ENCODE measurements around the gene PSME1. TPM values are rescaled to one million over a fixed set of nuclear protein-coding genes. Genes with fewer than 3 reads are reported as not detected.

Gene PSME1
- polyA plus RNA-seq, 4 donors, result 307 to 576 (median 467) TPM

- 62 to 77% (median 77%) methylated on average over 2 of the region's 2 CpGs for WGBS, 3 donors
- FAIRE-seq (no peak), DNase-seq (no peak)
- peak overlapping the region; percentile 89 to 95 (median 89) for H3K27ac ChIP-seq (ENCODE audit: low read depth in 1 of 3, low read length in 2 of 3)
- peaks cover 5 to 24% (median 5%) of the 10 kb centered on the region in 3 donors for H3K36me3 ChIP-seq (ENCODE audit: control insufficient read depth in 3 of 3, insufficient read depth in 2 of 3, low read depth in 1 of 3, low read length in 3 of 3)
- H3K27me3 ChIP-seq (ENCODE audit: control insufficient read depth in 3 of 3, insufficient read depth in 3 of 3, low read length in 3 of 3), result no peaks in the 10 kb centered on the region
- H3K4me1 ChIP-seq (ENCODE audit: control insufficient read depth in 3 of 3, insufficient read depth in 2 of 3, low read depth in 1 of 3, low read length in 2 of 3), result peaks cover 8 to 46% (median 16%) of the 10 kb centered on the region in 3 donors
- peak overlapping the region in 2 of 3 donors; percentile 73 to 94 for H3K4me3 ChIP-seq (ENCODE audit: low read depth in 1 of 3, low read length in 3 of 3)
- H3K9me3 ChIP-seq (ENCODE audit: control insufficient read depth in 2 of 2, insufficient read depth in 1 of 2, low read depth in 1 of 2, low read length in 1 of 2), result no peaks in the 10 kb centered on the region
These were observed 9.2 kb downstream of the PSME1 start for GRCh38 chr14:24145219-24145618.

GRCh38 chr14:24145690-24146452 lies 9.9 kb downstream of the PSME1 start:
- 1 to 9% (median 4%) methylated on average over 9 of the region's 9 CpGs for WGBS, 3 donors
- H3K36me3 ChIP-seq (ENCODE audit: control insufficient read depth in 3 of 3, insufficient read depth in 2 of 3, low read depth in 1 of 3, low read length in 3 of 3), result peaks cover 5 to 31% (median 5%) of the 10 kb centered on the region in 3 donors
- peak overlapping the region; percentile 89 to 95 (median 89) for H3K27ac ChIP-seq (ENCODE audit: low read depth in 1 of 3, low read length in 2 of 3)
- no peaks in the 10 kb centered on the region for H3K9me3 ChIP-seq (ENCODE audit: control insufficient read depth in 2 of 2, insufficient read depth in 1 of 2, low read depth in 1 of 2, low read length in 1 of 2)
- DNase-seq, result peak in 1 of 2 donors; percentile 77
- H3K4me1 ChIP-seq (ENCODE audit: control insufficient read depth in 3 of 3, insufficient read depth in 2 of 3, low read depth in 1 of 3, low read length in 2 of 3), result peaks cover 8 to 46% (median 16%) of the 10 kb centered on the region in 3 donors
- no peaks in the 10 kb centered on the region for H3K27me3 ChIP-seq (ENCODE audit: control insufficient read depth in 3 of 3, insufficient read depth in 3 of 3, low read length in 3 of 3)
- no peak for FAIRE-seq
- peak overlapping the region; percentile 42 to 94 (median 73) for H3K4me3 ChIP-seq (ENCODE audit: low read depth in 1 of 3, low read length in 3 of 3)

DNA sequence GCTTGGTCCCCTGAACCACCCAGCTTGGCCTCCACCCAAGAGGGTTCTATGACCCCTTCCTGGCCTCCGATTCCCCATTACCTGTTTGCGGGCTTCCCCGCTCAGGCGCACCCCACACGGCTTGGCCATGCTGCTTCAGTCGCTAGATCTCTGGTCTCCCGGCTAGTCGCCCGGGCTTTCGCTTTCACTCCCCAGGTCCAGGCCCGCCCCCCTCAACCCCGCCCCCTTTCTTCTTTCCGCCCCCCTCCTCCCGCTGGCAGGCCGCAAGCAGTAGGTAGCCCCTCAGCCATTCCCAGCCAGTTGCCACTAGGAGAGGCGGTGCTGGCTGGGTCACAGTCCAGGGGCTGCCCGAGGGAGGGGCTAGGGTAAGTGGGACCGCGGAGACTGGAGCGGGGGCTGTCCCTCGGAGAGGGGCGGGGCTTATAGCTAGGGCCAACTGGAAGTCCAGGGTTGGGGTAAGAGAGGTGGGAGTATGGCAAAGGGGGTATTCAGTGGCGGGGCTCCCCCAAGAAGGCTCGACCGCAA lies 10.5 kb downstream of the PSME1 start, which contains the start of gene PSME2:
Gene PSME2, minus strand, starts transcription at position 158 of the 525 bp plus-strand sequence. Its CDS starts 29 bp downstream, at position 129.
- Histone ChIP-seq H3K27me3 (ENCODE audit: control insufficient read depth in 3 of 3, insufficient read depth in 3 of 3, low read length in 3 of 3) (no peaks in the 10 kb centered on the region), H3K9me3 (ENCODE audit: control insufficient read depth in 2 of 2, insufficient read depth in 1 of 2, low read depth in 1 of 2, low read length in 1 of 2) (no peaks in the 10 kb centered on the region), H3K4me1 (ENCODE audit: control insufficient read depth in 3 of 3, insufficient read depth in 2 of 3, low read depth in 1 of 3, low read length in 2 of 3) (peaks cover 8 to 46% (median 16%) of the 10 kb centered on the region in 3 donors), H3K27ac (ENCODE audit: low read depth in 1 of 3, low read length in 2 of 3) (peak within 1 kb of the TSS; percentile 89 to 95 (median 90)), H3K36me3 (ENCODE audit: control insufficient read depth in 3 of 3, insufficient read depth in 2 of 3, low read depth in 1 of 3, low read length in 3 of 3) (peaks cover 5 to 37% (median 9%) of the 10 kb centered on the region in 3 donors), H3K4me3 (ENCODE audit: low read depth in 1 of 3, low read length in 3 of 3) (peak within 1 kb of the TSS; percentile 73 to 94 (median 84))
- FAIRE-seq (no peak), DNase-seq (peak; percentile 98)
- 0 to 1% (median 0%) methylated on average over 25 of the region's 25 CpGs for WGBS, 3 donors

DNA sequence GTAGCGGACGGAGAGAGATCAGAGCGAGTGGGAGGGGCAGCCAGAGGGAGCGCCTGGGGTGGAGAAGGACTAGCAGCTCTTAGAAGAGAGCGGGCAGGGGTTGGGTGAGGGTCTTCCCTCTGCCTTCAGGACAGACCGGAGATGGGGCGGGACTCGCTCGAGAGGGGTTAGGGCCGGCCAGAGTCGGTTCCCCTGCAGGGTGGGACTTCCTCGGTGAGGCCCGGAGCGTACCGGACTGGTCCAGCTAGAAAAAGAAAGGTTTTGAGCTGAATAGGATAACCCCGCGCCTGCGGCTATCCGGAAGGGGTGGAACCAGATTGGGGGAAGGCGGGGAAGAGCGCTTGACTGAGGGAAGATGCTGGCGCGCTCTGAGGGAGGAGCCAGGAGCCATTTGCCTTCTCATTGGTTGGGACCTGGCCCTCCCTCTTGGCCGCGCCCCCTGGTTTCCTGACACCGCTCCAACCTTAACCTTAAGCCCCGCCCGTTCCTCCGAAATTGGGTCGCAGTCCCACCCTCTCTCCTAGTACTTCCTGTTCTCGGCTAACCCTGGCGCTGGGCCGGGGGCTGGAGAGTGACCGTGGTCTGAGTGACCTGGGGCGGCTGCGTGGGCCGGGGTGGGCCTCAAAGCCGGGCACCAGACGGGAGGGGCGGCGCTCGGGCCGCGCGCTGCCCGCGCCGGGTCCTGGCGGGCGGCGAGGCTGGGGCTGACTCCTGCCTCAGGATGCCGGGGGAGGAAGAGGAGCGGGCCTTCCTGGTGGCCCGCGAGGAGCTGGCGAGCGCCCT lies 11.2 kb downstream of the PSME1 start, which contains the start of gene RNF31:
Gene RNF31, plus strand, starts transcription at position 521 of the 783 bp plus-strand sequence. Its CDS starts 201 bp downstream, at position 722.
- Histone ChIP-seq H3K4me1 (ENCODE audit: control insufficient read depth in 3 of 3, insufficient read depth in 2 of 3, low read depth in 1 of 3, low read length in 2 of 3) (peaks cover 8 to 42% (median 16%) of the 10 kb centered on the region in 3 donors), H3K27me3 (ENCODE audit: control insufficient read depth in 3 of 3, insufficient read depth in 3 of 3, low read length in 3 of 3) (no peaks in the 10 kb centered on the region), H3K4me3 (ENCODE audit: low read depth in 1 of 3, low read length in 3 of 3) (peak within 1 kb of the TSS; percentile 73 to 94 (median 84)), H3K27ac (ENCODE audit: low read depth in 1 of 3, low read length in 2 of 3) (peak within 1 kb of the TSS; percentile 89 to 95 (median 90)), H3K36me3 (ENCODE audit: control insufficient read depth in 3 of 3, insufficient read depth in 2 of 3, low read depth in 1 of 3, low read length in 3 of 3) (peaks cover 5 to 42% (median 15%) of the 10 kb centered on the region in 3 donors), H3K9me3 (ENCODE audit: control insufficient read depth in 2 of 2, insufficient read depth in 1 of 2, low read depth in 1 of 2, low read length in 1 of 2) (no peaks in the 10 kb centered on the region)
- 0 to 1% (median 1%) methylated on average over 43 to 57 of the region's 57 CpGs for WGBS, 3 donors
- peak; percentile 99 for DNase-seq
- FAIRE-seq, result no peak

GRCh38 chr14:24147761-24148428 lies 11.9 kb downstream of the PSME1 start:
- peaks cover 8 to 36% (median 16%) of the 10 kb centered on the region in 3 donors for H3K4me1 ChIP-seq (ENCODE audit: control insufficient read depth in 3 of 3, insufficient read depth in 2 of 3, low read depth in 1 of 3, low read length in 2 of 3)
- DNase-seq, result no peak
- peak overlapping the region; percentile 73 to 94 (median 84) for H3K4me3 ChIP-seq (ENCODE audit: low read depth in 1 of 3, low read length in 3 of 3)
- H3K36me3 ChIP-seq (ENCODE audit: control insufficient read depth in 3 of 3, insufficient read depth in 2 of 3, low read depth in 1 of 3, low read length in 3 of 3), result peaks cover 5 to 49% (median 15%) of the 10 kb centered on the region in 3 donors
- H3K27me3 ChIP-seq (ENCODE audit: control insufficient read depth in 3 of 3, insufficient read depth in 3 of 3, low read length in 3 of 3), result no peaks in the 10 kb centered on the region
- H3K9me3 ChIP-seq (ENCODE audit: control insufficient read depth in 2 of 2, insufficient read depth in 1 of 2, low read depth in 1 of 2, low read length in 1 of 2), result no peaks in the 10 kb centered on the region
- 4 to 5% (median 4%) methylated on average over 26 to 29 of the region's 29 CpGs for WGBS, 3 donors
- H3K27ac ChIP-seq (ENCODE audit: low read depth in 1 of 3, low read length in 2 of 3), result peak overlapping the region; percentile 76 to 89 (median 78)
- FAIRE-seq, result no peak

GRCh38 chr14:24149302-24149969 lies 13.4 kb downstream of the PSME1 start:
- Histone ChIP-seq H3K36me3 (ENCODE audit: control insufficient read depth in 3 of 3, insufficient read depth in 2 of 3, low read depth in 1 of 3, low read length in 3 of 3) (peaks cover 3 to 52% (median 10%) of the 10 kb centered on the region in 3 donors), H3K4me1 (ENCODE audit: control insufficient read depth in 3 of 3, insufficient read depth in 2 of 3, low read depth in 1 of 3, low read length in 2 of 3) (peaks cover 6 to 22% (median 8%) of the 10 kb centered on the region in 3 donors), H3K4me3 (ENCODE audit: low read depth in 1 of 3, low read length in 3 of 3) (no peak overlapping the region), H3K27me3 (ENCODE audit: control insufficient read depth in 3 of 3, insufficient read depth in 3 of 3, low read length in 3 of 3) (no peaks in the 10 kb centered on the region), H3K9me3 (ENCODE audit: control insufficient read depth in 2 of 2, insufficient read depth in 1 of 2, low read depth in 1 of 2, low read length in 1 of 2) (no peaks in the 10 kb centered on the region), H3K27ac (ENCODE audit: low read depth in 1 of 3, low read length in 2 of 3) (no peak overlapping the region)
- no peak for FAIRE-seq
- DNase-seq, result no peak
- 89 to 97% (median 93%) methylated on average over 3 of the region's 3 CpGs for WGBS, 3 donors

- Histone ChIP-seq H3K4me1 (ENCODE audit: control insufficient read depth in 3 of 3, insufficient read depth in 2 of 3, low read depth in 1 of 3, low read length in 2 of 3) (peaks cover 4 to 16% (median 8%) of the 10 kb centered on the region in 3 donors), H3K4me3 (ENCODE audit: low read depth in 1 of 3, low read length in 3 of 3) (no peak overlapping the region), H3K36me3 (ENCODE audit: control insufficient read depth in 3 of 3, insufficient read depth in 2 of 3, low read depth in 1 of 3, low read length in 3 of 3) (peaks cover 8 to 57% (median 10%) of the 10 kb centered on the region in 3 donors), H3K9me3 (ENCODE audit: control insufficient read depth in 2 of 2, insufficient read depth in 1 of 2, low read depth in 1 of 2, low read length in 1 of 2) (no peaks in the 10 kb centered on the region), H3K27ac (ENCODE audit: low read depth in 1 of 3, low read length in 2 of 3) (no peak overlapping the region), H3K27me3 (ENCODE audit: control insufficient read depth in 3 of 3, insufficient read depth in 3 of 3, low read length in 3 of 3) (no peaks in the 10 kb centered on the region)
- no peak for FAIRE-seq
- DNase-seq, result no peak
- 93 to 97% (median 95%) methylated on average over 9 of the region's 9 CpGs for WGBS, 3 donors
These were observed 14.1 kb downstream of the PSME1 start for GRCh38 chr14:24150061-24150460.

All from small intestine (tissue), 7 donors.